ENCODE measurements around the gene ABCB9.
"Not testable (repeated sequence)": the region's sequence is repeated elsewhere in the genome, so short reads cannot be mapped to it uniquely, and the experiment has no call there.

ABCB9 gene

GRCh38 chr12:122893208-122894153, 72.8 kb downstream of the ABCB9 start:
- no peak for DNase-seq

- not testable (repeated sequence) for DNase-seq
Observed at GRCh38 chr12:122892724-122893123, 73.5 kb downstream of the ABCB9 start.

- no peak for DNase-seq
Observed at GRCh38 chr12:122891661-122892525, 74.4 kb downstream of the ABCB9 start.

GRCh38 chr12:122889761-122890520, 76.3 kb downstream of the ABCB9 start:
- no peak for DNase-seq

GRCh38 chr12:122888232-122888752, 78.0 kb downstream of the ABCB9 start:
- DNase-seq, result peak; percentile 85

GRCh38 chr12:122887819-122888212, 78.4 kb downstream of the ABCB9 start:
- DNase-seq, result no peak

- DNase-seq, result no peak
Observed at GRCh38 chr12:122886851-122887818, 79.1 kb downstream of the ABCB9 start.

- DNase-seq, result no peak
Observed at GRCh38 chr12:122886161-122886560, 80.1 kb downstream of the ABCB9 start.

GRCh38 chr12:122884860-122885259, 81.4 kb downstream of the ABCB9 start:
- DNase-seq, result no peak

GRCh38 chr12:122884091-122884826, 82.0 kb downstream of the ABCB9 start:
- no peak for DNase-seq

- no peak for DNase-seq
Observed at GRCh38 chr12:122882908-122883558, 83.2 kb downstream of the ABCB9 start.

GRCh38 chr12:122880668-122881067, 85.6 kb downstream of the ABCB9 start:
- no peak for DNase-seq

- no peak for DNase-seq
Observed at GRCh38 chr12:122880155-122880667, 86.1 kb downstream of the ABCB9 start.

Data from central memory CD4-positive, alpha-beta T cell (primary cell).